ENCODE measurements around the gene HERC2.

- TF ChIP-seq CTCF (IDR thresholded peaks at IDR 0.05): no peak
- TF ChIP-seq ZFX (IDR thresholded peaks at IDR 0.05; ENCODE audit: borderline replicate concordance): no peak
Measured at GRCh38 chr15:28228096-28228495, 93.9 kb downstream of the HERC2 start.
